Activated CD8-positive, alpha-beta memory T cell treated with anti-CD3 and anti-CD28 coated beads for 36 hours (primary cell): Measurements from ENCODE around the gene RUNX3. TPM values are rescaled to one million over a fixed set of nuclear protein-coding genes. Genes with fewer than 3 reads are reported as not detected.

Experiments used
- CTCF ChIA-PET: fragments of 350-600 bp; sonication (Branson Sonifier 250); formaldehyde crosslinking; loops from one replicate; lab custom pipeline; 2021; ENCODE audit warnings: antibody characterized with exemption; lab: Charles Lee
- POLR2A ChIA-PET: fragments of 350-600 bp; sonication (Branson Sonifier 250); formaldehyde crosslinking; loops from one replicate; lab custom pipeline; 2021; ENCODE audit warnings: antibody characterized with exemption; lab: Charles Lee
- total RNA-seq, 2 experiments: library from RNA; stranded (reverse); gene quantifications; one replicate each; pipeline ENCODE4 v1.2.3, GENCODE V29; 2021

The RUNX3 gene
- total RNA-seq, 2 experiments from 2014 or later: 173 to 183 TPM

DNA sequence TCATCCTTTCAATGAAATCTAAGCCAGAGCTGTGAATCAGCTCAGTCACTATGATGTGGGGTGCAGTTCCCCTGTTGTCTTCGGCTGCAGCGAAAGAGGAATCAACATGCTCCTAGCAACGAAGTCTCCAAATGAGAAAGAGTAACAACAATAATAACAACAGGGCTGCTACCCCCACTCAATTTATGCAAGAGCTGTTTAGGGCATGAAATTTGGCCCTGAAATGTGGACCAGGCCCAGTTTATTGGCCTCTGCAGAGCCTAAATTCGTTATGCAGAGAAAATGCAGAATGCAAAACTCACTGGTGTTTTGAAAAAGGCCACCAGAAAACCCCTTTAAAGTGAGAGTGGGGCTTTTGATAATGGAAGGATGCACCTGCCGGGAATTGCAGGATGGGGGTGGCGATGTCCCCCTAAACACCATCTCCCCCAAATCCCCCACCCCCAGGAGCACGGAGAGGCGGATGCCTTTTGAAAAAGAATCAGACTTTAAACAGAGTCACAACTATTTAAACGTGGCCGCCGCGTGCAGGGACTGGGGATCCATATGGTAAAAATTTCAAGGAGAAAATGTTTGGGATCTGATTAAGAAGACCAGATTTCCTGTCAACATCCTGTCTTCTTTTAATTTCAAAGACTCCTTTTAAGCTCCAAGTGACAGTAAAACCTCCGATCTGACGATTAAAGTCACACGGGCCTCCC lies 1.9 kb downstream of the RUNX3 start:
- CTCF ChIA-PET: interaction anchor here (1.3 to 3.0 kb wide), 5 partner anchors 15 to 109 kb away, joined by 3 to 18 read pairs (median 7); no protein-coding TSS in a partner anchor
- POLR2A ChIA-PET: interaction anchor here (0.7 to 4.6 kb wide), 12 partner anchors 10 to 173 kb away, joined by 3 to 18 read pairs (median 6); no protein-coding TSS in a partner anchor

DNA sequence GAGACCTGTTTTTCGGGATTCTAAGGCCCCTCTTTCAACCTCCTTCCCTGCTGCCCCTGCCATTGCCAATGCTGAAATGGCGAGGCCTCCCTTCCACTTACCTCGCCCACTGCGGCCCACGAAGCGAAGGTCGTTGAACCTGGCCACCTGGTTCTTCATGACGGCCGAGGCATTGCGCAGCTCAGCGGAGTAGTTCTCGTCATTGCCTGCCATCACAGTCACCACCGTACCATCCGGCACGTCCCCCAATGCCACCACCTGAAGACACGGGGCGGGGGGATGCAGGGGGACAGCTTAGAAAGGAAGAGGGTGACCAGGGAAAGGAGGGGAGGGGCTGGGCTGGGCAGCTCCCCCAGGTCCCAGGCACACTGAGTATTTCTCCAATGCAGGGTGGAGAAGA lies 2.6 kb downstream of the RUNX3 start:
- POLR2A ChIA-PET: interaction anchor here (0.9 to 4.6 kb wide), 11 partner anchors 10 to 47 kb away, joined by 3 to 18 read pairs (median 6); no protein-coding TSS in a partner anchor
- CTCF ChIA-PET: interaction anchor here (1.1 to 3.0 kb wide), 8 partner anchors 15 to 226 kb away, joined by 3 to 18 read pairs (median 4); no protein-coding TSS in a partner anchor

DNA sequence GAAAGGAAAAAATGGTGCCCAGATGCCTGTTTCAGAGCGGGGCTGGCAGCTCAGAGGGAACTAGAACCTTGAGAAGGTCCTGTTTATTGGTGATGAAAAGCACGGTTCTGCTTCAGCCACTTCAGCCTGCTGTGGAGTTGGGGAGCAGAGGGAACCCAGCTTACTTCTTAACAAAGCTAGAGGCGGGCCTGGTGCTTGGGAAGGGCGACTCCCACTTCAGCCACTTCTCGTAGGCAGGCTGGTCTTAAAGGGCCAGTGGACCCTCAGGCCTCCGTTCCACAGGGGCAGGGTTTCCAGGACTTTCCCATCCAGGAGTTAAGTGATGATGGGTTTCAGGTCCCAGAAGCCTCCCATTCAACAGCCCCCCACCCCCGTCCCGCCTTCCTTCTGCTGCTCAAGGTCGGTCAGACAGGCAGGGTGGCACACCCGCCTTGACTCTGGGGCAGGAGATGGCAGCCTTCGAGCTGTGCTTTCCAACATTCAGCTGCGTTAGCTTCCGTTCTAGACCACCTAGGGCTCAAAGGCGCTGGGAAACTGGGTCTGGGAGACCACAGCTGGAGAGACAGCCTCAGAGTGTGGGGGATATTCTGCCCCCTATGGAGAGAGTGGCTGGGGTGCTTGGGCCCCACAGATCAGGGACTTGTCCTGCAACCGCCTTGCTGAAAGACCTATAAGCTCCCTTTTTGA lies 3.4 kb downstream of the RUNX3 start:
- ChIA-PET POLR2A (interaction anchor here (0.9 to 4.6 kb wide), 14 partner anchors 9 to 105 kb away, joined by 3 to 18 read pairs (median 7); no protein-coding TSS in a partner anchor), CTCF (interaction anchor here (0.6 to 3.0 kb wide), 12 partner anchors 14 to 305 kb away, joined by 3 to 18 read pairs (median 4); no protein-coding TSS in a partner anchor)

DNA sequence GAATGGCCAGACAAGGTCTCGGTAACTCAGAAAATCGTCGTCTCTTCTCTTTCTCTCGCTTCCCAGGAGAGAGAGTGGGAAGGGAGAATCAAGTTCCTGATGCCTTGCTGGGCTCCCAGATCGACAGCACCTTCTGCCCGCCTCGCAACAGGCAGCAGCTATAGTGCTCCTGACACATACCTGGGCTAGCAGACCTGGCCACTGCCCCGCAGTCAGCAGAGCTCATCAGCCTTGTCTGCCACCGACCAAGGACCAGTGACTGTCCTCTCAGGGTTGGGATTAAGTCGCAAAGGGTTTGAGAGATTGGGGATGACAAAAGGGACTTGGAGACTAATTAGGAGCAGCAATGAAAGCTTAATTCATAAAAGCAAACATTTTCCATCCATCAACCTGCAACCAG lies 4.1 kb downstream of the RUNX3 start:
- POLR2A ChIA-PET: interaction anchor here (0.6 to 4.6 kb wide), 12 partner anchors 8 to 106 kb away, joined by 3 to 18 read pairs (median 9); no protein-coding TSS in a partner anchor

DNA sequence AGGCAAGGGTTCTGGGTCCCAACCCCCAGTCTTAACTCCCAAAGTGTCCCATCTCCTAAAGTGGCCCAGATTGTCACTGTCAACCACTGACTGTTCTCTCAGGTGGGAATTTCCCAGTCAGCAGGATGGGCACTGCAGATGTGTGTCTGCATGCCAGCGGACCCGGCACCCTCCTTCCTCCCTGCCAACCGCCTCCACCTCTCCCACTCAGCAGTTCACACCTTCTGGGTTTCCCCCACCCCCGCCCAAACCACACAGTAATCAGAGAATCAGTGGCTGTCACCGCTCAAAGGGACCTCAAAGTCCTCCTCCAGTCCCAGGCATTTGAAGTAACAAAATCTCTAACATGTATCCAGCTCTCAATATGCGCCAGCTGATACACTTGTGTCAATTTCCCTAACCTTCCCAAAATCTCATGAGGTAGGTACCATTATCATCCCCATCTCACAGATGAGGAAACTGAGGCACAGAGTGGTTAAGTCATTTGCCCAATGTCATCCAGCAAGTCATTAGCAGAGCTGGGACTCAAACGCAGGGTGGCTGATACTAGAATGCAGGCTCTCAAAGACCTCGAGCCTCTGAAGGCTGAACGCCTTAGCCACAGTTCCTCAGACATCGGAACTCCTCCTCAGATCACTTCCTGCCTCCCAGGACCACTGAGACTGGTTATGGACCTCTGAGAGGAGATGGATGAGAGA lies 4.8 kb downstream of the RUNX3 start:
- POLR2A ChIA-PET: interaction anchor here (0.7 to 4.6 kb wide), 10 partner anchors 7 to 834 kb away, joined by 3 to 18 read pairs (median 8); no protein-coding TSS in a partner anchor
- CTCF ChIA-PET: interaction anchor here (0.7 to 2.6 kb wide), 10 partner anchors 9 to 112 kb away, joined by 3 to 8 read pairs (median 4); no protein-coding TSS in a partner anchor

More for the DNA sequence above, 4.1 kb downstream of the RUNX3 start:
- CTCF ChIA-PET: interaction anchor here (0.9 to 3.0 kb wide), 10 partner anchors 8 to 174 kb away, joined by 3 to 18 read pairs (median 4); no protein-coding TSS in a partner anchor

DNA sequence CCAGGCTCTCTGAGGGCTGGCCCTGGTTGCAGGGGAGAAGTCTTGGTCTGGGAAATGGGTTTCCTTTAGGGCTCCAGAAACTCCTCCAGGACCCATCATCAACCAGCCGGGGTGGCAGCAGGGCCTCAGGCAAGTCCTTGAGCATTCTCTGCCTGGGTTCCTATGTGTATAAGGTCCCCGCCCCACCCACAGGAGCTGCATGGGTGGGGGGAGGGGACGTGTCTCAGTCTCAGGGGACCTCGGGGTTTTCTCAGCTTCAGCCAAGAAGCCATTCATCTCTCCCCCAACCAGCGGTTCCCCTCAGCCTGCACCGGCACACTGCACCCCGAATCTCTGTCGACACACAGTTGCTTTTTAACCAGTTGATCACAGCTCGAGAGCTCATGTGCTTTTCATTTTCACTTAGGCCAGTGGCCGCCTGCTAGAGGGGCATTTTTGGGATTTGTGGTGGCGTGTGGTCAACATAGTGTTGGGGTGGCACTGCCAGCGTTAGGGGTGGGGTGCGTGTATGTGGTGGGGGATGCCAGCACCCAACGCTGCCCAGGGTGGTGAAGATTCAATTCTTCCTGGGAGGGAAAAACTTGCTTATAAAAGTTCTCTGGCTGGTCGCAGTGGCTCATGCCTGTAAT lies 6.5 kb downstream of the RUNX3 start:
- POLR2A ChIA-PET: interaction anchor here (1.4 to 1.9 kb wide), 2 partner anchors 11 to 13 kb away, joined by 5 read pairs; no protein-coding TSS in a partner anchor
- CTCF ChIA-PET: interaction anchor here (1.3 to 2.6 kb wide), 4 partner anchors 9 to 113 kb away, joined by 5 to 8 read pairs (median 6); no protein-coding TSS in a partner anchor

DNA sequence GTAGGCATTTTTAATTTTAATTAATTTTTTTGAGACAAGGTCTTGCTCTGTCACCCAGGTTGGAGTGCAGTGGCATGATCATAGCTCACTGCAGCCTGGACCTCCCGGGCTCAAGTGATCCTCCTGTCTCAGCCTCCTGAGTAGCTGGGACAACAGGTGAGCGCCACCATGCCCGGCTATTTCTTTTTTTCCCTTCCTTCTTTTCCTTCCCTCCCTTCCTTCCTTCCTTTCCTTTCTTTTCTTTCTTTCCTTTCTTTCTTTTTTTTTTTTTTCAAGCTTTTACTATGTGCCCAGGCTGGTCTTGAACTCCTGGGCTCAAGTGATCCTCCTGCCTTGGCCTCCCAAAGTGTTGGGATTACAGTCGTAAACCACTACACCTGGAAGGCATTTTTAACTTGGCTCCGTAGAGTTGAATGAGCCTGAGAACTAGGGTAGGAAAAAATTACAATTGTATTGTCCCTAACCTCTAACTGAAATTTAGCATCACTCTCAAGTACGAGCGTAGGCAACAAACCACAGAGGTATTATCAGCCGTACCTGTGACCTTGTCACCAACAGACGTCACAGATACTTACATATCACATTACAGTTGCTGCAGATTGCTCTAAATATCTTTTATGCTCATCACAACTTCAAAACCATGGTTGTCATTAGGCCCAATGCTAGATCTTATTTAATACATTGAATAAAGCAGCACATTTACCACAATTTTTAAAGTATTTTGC lies 8.0 kb downstream of the RUNX3 start:
- POLR2A ChIA-PET: interaction anchor here (0.6 to 1.4 kb wide), 3 partner anchors 10 to 33 kb away, joined by 4 to 5 read pairs (median 4); no protein-coding TSS in a partner anchor
- CTCF ChIA-PET: interaction anchor here (0.5 to 2.6 kb wide), 4 partner anchors 11 to 59 kb away, joined by 3 to 8 read pairs (median 5); no protein-coding TSS in a partner anchor

DNA sequence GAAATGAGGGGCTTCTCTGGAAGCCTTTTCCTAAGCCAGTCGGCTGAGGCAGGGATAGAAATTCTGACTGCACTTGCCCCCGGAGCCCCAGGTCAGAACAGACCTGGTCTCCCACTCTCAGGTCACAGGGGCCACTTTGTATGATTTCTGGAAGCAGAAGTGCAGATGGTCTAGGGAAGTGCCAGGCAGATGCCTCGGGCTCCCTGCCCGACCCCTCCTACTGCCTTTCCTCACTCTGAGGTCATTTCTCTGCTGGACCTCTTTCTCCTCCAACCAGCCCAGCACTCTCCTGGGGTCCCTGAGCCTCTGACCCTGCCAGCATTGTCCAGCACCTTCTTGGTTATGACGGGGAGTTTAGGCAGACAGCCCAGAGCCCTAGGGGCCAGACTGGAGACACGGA lies 8.7 kb downstream of the RUNX3 start:
- ChIA-PET CTCF (interaction anchor here (0.7 kb wide), 1 partner anchor 12 kb away, joined by 3 read pairs; no protein-coding TSS in a partner anchor), POLR2A (interaction anchor here (1.2 to 1.5 kb wide), 2 partner anchors 9 kb away, joined by 5 to 6 read pairs; partner anchors contain the start of gene RUNX3)

DNA sequence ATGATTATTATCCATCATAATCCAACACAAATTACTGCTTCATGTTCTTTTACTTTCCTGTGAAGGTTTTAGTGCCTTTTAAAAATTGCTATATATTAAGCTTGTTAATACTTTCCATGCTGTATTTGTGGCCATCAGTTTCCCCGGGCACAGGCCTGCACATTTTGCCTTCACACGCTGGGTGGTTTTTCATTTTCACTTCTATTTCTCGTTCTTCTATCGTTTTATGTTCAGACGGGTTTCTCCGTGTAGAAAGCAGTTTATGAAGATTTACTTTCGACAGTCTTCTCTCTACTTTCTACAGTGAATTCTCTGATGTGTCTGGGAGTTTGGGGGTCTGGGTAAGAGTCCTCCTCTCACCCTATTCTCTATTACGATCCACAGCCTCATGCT lies 9.5 kb downstream of the RUNX3 start:
- CTCF ChIA-PET: interaction anchor here (0.9 to 1.0 kb wide), 2 partner anchors 10 to 181 kb away, joined by 3 read pairs; partner anchors contain the start of gene RUNX3
- POLR2A ChIA-PET: interaction anchor here (1.2 to 1.8 kb wide), 3 partner anchors 8 to 10 kb away, joined by 5 to 6 read pairs (median 6); partner anchors contain the start of gene RUNX3

DNA sequence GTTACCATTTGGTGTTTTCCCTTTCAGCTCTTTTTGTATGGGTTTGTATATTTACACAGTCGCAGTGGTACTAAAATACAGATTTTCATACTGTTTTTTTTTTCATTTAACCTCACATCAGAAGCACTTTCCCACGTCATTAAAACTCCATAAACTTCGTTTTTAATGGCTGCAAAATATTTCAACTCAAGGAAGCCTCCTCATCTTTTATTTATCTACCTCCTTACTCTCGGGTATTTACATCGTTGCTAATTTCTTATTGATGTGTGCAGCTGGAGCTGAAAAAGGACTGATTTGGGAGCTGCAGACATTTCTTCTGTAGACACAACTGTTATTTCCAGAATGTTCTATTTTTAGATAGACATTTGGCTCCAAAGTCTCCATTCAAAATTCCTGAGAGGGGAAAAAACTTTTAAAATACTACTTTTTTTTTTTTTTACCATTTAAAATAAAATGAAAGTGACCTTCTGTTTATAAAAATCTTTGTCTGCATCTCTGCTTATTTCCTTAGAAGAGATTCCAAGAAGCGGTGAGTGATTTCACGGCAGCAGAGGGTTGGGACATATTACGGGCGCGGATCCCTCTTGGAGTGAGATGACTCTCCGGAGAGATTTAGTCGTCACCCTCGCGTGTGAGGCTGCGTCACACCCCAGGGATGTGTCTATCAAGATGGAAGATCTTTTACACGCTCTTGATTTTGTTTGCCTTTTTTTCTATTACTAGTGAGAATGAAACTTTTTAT lies 10.1 kb downstream of the RUNX3 start:
- ChIA-PET CTCF (interaction anchor here (0.6 to 1.2 kb wide), 7 partner anchors 10 to 1400 kb away, joined by 3 to 4 read pairs (median 3); partner anchors contain the start of gene RUNX3), POLR2A (interaction anchor here (0.6 to 3.8 kb wide), 9 partner anchors 7 to 780 kb away, joined by 3 to 18 read pairs (median 6); partner anchors contain the start of gene RUNX3)

DNA sequence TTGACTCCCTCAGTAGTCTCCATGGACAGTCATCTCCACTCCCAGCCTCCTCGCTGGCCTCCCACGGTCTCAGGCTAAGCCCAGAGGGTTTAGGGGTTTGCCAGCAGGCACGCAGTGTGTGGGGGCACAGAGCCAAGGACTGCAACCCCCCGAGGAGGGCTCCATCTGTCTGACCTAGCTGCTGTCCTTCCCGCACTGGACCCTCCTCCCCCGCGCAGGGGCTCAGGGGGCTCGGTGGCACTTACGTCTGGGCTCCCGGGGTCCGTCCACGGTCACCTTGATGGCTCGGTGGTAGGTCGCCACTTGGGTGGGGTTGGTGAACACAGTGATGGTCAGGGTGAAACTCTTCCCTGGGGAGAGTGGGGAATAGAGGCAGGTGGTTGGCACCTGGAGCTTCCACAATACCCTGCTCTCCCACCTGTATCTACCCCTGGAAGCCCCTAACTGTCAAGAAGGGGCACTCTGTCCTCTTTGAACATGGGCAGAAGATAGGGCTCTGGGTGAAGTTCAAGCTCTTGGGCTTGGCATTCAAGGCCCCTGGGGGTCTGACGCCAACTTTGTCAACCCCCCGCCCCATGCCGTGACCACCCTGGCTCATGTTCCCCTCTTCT lies 11.0 kb downstream of the RUNX3 start:
- ChIA-PET CTCF (interaction anchor here (0.8 to 2.0 kb wide), 5 partner anchors 11 to 120 kb away, joined by 3 to 4 read pairs (median 3); partner anchors contain the start of gene RUNX3), POLR2A (interaction anchor here (0.6 to 3.8 kb wide), 6 partner anchors 8 to 116 kb away, joined by 3 to 18 read pairs (median 3); no protein-coding TSS in a partner anchor)

DNA sequence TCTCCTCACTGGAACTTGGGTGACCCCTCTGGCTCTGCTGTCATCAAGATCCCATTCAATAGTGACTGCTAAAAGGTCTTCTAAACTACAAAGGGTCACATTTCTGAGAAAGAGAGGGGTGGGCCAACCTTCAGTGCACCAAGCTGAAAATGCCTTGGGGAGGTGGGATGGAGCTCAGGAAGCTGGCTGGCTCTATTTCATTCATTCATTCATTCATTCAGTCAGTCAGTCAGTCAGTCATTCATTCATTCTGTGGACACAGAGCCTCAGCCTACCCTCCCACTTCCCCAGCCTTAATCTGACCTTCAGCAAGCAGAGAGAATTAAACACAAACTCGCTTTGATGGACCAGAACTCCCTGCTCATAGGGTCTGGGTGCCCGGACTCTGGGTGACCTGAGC lies 11.7 kb downstream of the RUNX3 start:
- ChIA-PET CTCF (interaction anchor here (1.1 to 2.0 kb wide), 4 partner anchors 12 to 120 kb away, joined by 3 to 4 read pairs (median 4); partner anchors contain the start of gene RUNX3), POLR2A (interaction anchor here (3.8 kb wide), 1 partner anchor 9 kb away, joined by 18 read pairs; no protein-coding TSS in a partner anchor)

DNA sequence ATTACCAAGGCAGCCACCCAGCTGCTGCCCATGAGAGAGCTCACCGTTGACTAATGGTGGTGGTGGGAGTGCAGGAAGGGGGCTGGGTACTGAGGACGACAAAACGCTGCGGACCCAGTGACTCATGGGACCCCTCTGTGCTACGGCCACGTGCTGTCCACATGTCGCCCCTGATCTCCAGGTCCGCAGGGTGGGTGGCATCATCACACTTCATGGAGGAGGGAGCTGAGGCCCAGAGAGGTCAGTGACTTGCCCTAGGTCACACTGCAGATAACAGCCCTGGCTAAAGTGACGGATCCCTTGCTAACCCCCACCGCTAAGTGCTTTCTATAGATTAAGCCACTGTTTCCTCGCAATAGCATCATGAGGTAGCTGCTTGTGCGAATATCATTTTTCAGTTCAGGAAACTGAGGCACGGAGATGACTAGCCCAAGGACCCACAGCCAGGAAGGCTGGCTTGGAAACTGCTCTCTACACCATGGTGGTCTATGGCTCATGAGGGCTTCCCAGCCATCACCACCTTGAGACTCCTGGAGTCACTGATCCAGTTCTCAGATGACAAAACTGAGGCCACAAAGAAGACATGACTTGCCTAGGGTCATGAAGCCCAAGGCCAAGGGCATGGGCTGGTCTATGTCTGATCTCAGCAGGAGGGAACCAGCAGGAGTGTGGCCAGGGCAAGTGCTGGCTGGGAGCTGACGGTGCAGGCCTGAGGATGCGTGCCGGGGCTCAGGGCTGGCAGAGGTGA lies 12.6 kb downstream of the RUNX3 start:
- ChIA-PET CTCF (interaction anchor here (1.2 to 2.0 kb wide), 3 partner anchors 13 to 116 kb away, joined by 4 to 5 read pairs (median 4); partner anchors contain the start of gene RUNX3), POLR2A (interaction anchor here (3.8 kb wide), 1 partner anchor 10 kb away, joined by 18 read pairs; no protein-coding TSS in a partner anchor)
